K562 (cell line): ENCODE data around the gene NEB. TPM values are rescaled to one million over a fixed set of nuclear protein-coding genes. Genes with fewer than 3 reads are reported as not detected.

Experiments used
- ADNP ChIP-seq: fragments of 200-800 bp; sonication (Bioruptor generic); IDR thresholded peaks from 2 replicates; pipeline ENCODE4 v1.6.1; 2016; ENCODE audit warnings: missing genetic modification characterization, missing compliant biosample characterization
- BCOR ChIP-seq: fragments of 450-650 bp; IDR thresholded peaks from 2 replicates; pipeline ENCODE4 v1.6.1; 2016
- CHD4 ChIP-seq: fragments of 200-600 bp; sonication (generic); IDR thresholded peaks from 3 replicates; pipeline ENCODE4 v1.6.1; 2012; ENCODE audit warnings: low read depth, mild to moderate bottlenecking, mixed read lengths, low read length, inconsistent platforms; ENCODE audit not compliant: insufficient read depth, insufficient replicate concordance, poor library complexity, severe bottlenecking
- KDM4B ChIP-seq, 2 experiments: fragments of 450-650 bp in 1 of 2; sonication (generic) in 1 of 2; IDR thresholded peaks; 2 replicates each; pipeline ENCODE4 v1.6.1; 2016 to 2017; ENCODE audit warnings: borderline replicate concordance in 2 of 2, antibody characterized with exemption in 1 of 2, low read depth in 1 of 2, mild to moderate bottlenecking in 1 of 2
- LCOR ChIP-seq: sonication (generic); formaldehyde crosslinking; IDR thresholded peaks from 2 replicates; pipeline ENCODE4 v1.8.0; 2022; ENCODE audit warnings: mild to moderate bottlenecking, missing genetic modification reagents
- MAFG ChIP-seq: fragments of 450-650 bp; conservative IDR thresholded peaks from 2 replicates; pipeline ENCODE4 v1.6.1; 2016; ENCODE audit warnings: missing genetic modification characterization, missing compliant biosample characterization
- MED1 ChIP-seq: sonication (generic); formaldehyde crosslinking; IDR thresholded peaks from 2 replicates; pipeline ENCODE4 v1.8.1; 2023; ENCODE audit warnings: missing genetic modification reagents, borderline replicate concordance
- MIER1 ChIP-seq: fragments of 450-650 bp; IDR thresholded peaks from 2 replicates; pipeline ENCODE4 v1.6.1; 2016; ENCODE audit warnings: antibody characterized with exemption, mild to moderate bottlenecking, low read depth
- NFIC ChIP-seq: fragments of 450-650 bp; IDR thresholded peaks from 2 replicates; pipeline ENCODE4 v1.6.1; 2017; ENCODE audit warnings: mild to moderate bottlenecking, inconsistent platforms
- NFXL1 ChIP-seq: fragments of 450-650 bp; formaldehyde crosslinking; IDR thresholded peaks from 2 replicates; pipeline ENCODE4 v1.4.0; 2021; ENCODE audit warnings: mild to moderate bottlenecking
- NRF1 ChIP-seq, 2 experiments: fragments of 450-650 bp; IDR thresholded peaks in 1 of 2; conservative IDR thresholded peaks in 1 of 2; 2 replicates each; pipeline ENCODE4 v1.6.1; 2014; ENCODE audit warnings: mild to moderate bottlenecking in 2 of 2
- PHB2 ChIP-seq: fragments of 450-650 bp; IDR thresholded peaks from 2 replicates; pipeline ENCODE4 v1.6.1; 2017; ENCODE audit warnings: low read depth
- U2AF1 ChIP-seq: fragments of 200-400 bp; formaldehyde crosslinking; optimal IDR thresholded peaks from 2 replicates; pipeline ENCODE3; 2017; ENCODE audit warnings: mild to moderate bottlenecking, low read depth, low read length, moderate library complexity
- ZC3H11A ChIP-seq: IDR thresholded peaks from 2 replicates; pipeline ENCODE4 v1.6.1; 2012; ENCODE audit warnings: low read depth, low read length, improper control_type of control experiment
- ZNF140 ChIP-seq: fragments of 250-450 bp; sonication (Bioruptor Pico); IDR thresholded peaks from 2 replicates; pipeline ENCODE4 v1.8.0; 2021; ENCODE audit warnings: moderate library complexity, mild to moderate bottlenecking, inconsistent platforms
- ZNF253 ChIP-seq: fragments of 250-450 bp; sonication (Bioruptor Pico); conservative IDR thresholded peaks from 2 replicates; pipeline ENCODE4 v1.6.1; 2021; ENCODE audit warnings: mild to moderate bottlenecking
- ZNF274 ChIP-seq: IDR thresholded peaks from 2 replicates; pipeline ENCODE4 v1.6.1; 2011; ENCODE audit warnings: low read depth, mild to moderate bottlenecking, low read length, moderate library complexity, borderline replicate concordance
- ZNF282 ChIP-seq: sonication (generic); formaldehyde crosslinking; IDR thresholded peaks from 2 replicates; pipeline ENCODE4 v1.8.1; 2023; ENCODE audit warnings: missing genetic modification reagents
- ZNF561 ChIP-seq: fragments of 450-650 bp; formaldehyde crosslinking; conservative IDR thresholded peaks from 2 replicates; pipeline ENCODE4 v1.4.0; 2020; ENCODE audit warnings: mild to moderate bottlenecking, moderate library complexity
- ZNF707 ChIP-seq: fragments of 250-450 bp; sonication (Bioruptor Pico); conservative IDR thresholded peaks from 2 replicates; pipeline ENCODE4 v1.8.0; 2022; ENCODE audit warnings: inconsistent platforms, mild to moderate bottlenecking, moderate library complexity
- ZNF780A ChIP-seq: fragments of 250-450 bp; sonication (Bioruptor Pico); IDR thresholded peaks from 2 replicates; pipeline ENCODE4 v1.5.0; 2021; ENCODE audit warnings: mild to moderate bottlenecking
- ZSCAN29 ChIP-seq: fragments of 450-650 bp; IDR thresholded peaks from 2 replicates; pipeline ENCODE4 v1.6.1; 2017
- polyA plus RNA-seq, 8 experiments: library from polyadenylated mRNA; depleted of rRNA in 4 of 8; stranded (reverse) in 5 of 8; unstranded in 3 of 8; fragments of >200 nt; fragmentation: Nextera tagmentation in 2 of 8; fragmentation: Illumina TruSeq in 1 of 8; extraction: Ambion mirVana in 2 of 8; extraction: Trizol in 1 of 8; gene quantifications; 2 replicates each; pipeline versions ENCODE4 v1.2.1 to v1.2.3, GENCODE V29; 2011 to 2014; ENCODE audit warnings: inconsistent platforms in 1 of 8, missing spikeins in 1 of 8
- total RNA-seq, 7 experiments: library from RNA; depleted of rRNA in 6 of 7; stranded (reverse); fragments of >200 nt in 6 of 7; fragmentation: Illumina TruSeq in 2 of 7; extraction: Trizol in 2 of 7; gene quantifications; 2 replicates each; pipeline versions ENCODE4 v1.2.1 to v1.2.3, GENCODE V29; 2011 to 2021; ENCODE audit warnings: low replicate concordance in 1 of 7
- TF ChIP-seq, protein P1 (sequence below): fragments of 450-650 bp; IDR thresholded peaks from 2 replicates; pipeline ENCODE4 v1.7.1; 2018; ENCODE audit warnings: mild to moderate bottlenecking, low read depth; ENCODE audit not compliant: partially characterized antibody
- TF ChIP-seq, protein P2 (sequence below): sonication (generic); formaldehyde crosslinking; IDR thresholded peaks from 2 replicates; pipeline ENCODE4 v1.5.0; 2020; ENCODE audit warnings: missing genetic modification reagents
- TF ChIP-seq, protein P3 (sequence below): fragments of 450-650 bp; IDR thresholded peaks from 2 replicates; pipeline ENCODE4 v1.6.1; 2014; ENCODE audit warnings: low read depth, mild to moderate bottlenecking, moderate library complexity, borderline replicate concordance
- TF ChIP-seq, protein P4 (sequence below): fragments of 450-650 bp; IDR thresholded peaks from 2 replicates; pipeline ENCODE4 v1.6.1; 2016; ENCODE audit warnings: antibody characterized with exemption

NEB gene
- total and polyA plus RNA-seq, 9 of the 15 experiments (the other 6 are each of a cell fraction or from before 2014, with no cell fraction given), result 1.7 to 3.8 (median 2.9) TPM

DNA sequence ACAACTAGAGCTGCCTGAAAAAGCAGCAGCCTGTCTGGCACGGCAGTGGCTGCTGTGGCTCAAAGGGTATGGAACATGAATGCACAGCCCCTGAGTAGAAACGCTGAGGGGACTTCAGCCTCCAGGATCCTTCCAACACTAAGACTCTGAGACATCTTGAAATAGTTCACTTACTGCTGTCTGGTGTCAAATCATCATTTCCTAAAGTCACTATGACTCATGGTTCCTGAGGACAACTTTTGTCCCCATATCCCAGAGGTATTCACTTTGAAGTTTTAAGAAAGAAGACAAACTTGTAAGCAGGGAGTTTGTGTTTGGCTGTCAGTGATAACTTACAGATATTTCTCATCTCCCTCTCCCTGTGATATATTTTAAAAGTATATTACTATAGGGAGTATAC is 33.3 kb upstream of the NEB start (continued):
- TF ChIP-seq, protein P1, sequence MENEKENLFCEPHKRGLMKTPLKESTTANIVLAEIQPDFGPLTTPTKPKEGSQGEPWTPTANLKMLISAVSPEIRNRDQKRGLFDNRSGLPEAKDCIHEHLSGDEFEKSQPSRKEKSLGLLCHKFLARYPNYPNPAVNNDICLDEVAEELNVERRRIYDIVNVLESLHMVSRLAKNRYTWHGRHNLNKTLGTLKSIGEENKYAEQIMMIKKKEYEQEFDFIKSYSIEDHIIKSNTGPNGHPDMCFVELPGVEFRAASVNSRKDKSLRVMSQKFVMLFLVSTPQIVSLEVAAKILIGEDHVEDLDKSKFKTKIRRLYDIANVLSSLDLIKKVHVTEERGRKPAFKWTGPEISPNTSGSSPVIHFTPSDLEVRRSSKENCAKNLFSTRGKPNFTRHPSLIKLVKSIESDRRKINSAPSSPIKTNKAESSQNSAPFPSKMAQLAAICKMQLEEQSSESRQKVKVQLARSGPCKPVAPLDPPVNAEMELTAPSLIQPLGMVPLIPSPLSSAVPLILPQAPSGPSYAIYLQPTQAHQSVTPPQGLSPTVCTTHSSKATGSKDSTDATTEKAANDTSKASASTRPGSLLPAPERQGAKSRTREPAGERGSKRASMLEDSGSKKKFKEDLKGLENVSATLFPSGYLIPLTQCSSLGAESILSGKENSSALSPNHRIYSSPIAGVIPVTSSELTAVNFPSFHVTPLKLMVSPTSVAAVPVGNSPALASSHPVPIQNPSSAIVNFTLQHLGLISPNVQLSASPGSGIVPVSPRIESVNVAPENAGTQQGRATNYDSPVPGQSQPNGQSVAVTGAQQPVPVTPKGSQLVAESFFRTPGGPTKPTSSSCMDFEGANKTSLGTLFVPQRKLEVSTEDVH, result no peak
- TF ChIP-seq LCOR (no peak), ZSCAN29 (no peak), MIER1 (no peak), MED1 (CRISPR knock-in tag) (no peak), ZNF561 (CRISPR knock-in tag) (no peak), NFXL1 (CRISPR knock-in tag) (no peak), ZNF780A (CRISPR knock-in tag) (no peak), U2AF1 (no peak), CHD4 (no peak), ADNP (tag) (no peak), ZNF140 (CRISPR knock-in tag) (no peak), ZNF707 (CRISPR knock-in tag) (no peak), NRF1 (conservative IDR thresholded peaks at IDR 0.05 in 1 of 2, IDR thresholded peaks at IDR 0.05 in 1 of 2) (no peak), BCOR (no peak), ZNF253 (CRISPR knock-in tag) (no peak), ZNF274 (no peak), MAFG (peak; percentile 72), ZNF282 (CRISPR knock-in tag) (no peak), PHB2 (no peak), ZC3H11A (no peak), NFIC (no peak), KDM4B (IDR thresholded peaks at IDR 0.05; ENCODE audit: borderline replicate concordance in 2 of 2, low read depth in 1 of 2) (no peak)
- TF ChIP-seq, protein P2, sequence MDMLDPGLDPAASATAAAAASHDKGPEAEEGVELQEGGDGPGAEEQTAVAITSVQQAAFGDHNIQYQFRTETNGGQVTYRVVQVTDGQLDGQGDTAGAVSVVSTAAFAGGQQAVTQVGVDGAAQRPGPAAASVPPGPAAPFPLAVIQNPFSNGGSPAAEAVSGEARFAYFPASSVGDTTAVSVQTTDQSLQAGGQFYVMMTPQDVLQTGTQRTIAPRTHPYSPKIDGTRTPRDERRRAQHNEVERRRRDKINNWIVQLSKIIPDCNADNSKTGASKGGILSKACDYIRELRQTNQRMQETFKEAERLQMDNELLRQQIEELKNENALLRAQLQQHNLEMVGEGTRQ, result no peak
- TF ChIP-seq, protein P3, sequence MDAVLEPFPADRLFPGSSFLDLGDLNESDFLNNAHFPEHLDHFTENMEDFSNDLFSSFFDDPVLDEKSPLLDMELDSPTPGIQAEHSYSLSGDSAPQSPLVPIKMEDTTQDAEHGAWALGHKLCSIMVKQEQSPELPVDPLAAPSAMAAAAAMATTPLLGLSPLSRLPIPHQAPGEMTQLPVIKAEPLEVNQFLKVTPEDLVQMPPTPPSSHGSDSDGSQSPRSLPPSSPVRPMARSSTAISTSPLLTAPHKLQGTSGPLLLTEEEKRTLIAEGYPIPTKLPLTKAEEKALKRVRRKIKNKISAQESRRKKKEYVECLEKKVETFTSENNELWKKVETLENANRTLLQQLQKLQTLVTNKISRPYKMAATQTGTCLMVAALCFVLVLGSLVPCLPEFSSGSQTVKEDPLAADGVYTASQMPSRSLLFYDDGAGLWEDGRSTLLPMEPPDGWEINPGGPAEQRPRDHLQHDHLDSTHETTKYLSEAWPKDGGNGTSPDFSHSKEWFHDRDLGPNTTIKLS, result no peak
- TF ChIP-seq, protein P4, sequence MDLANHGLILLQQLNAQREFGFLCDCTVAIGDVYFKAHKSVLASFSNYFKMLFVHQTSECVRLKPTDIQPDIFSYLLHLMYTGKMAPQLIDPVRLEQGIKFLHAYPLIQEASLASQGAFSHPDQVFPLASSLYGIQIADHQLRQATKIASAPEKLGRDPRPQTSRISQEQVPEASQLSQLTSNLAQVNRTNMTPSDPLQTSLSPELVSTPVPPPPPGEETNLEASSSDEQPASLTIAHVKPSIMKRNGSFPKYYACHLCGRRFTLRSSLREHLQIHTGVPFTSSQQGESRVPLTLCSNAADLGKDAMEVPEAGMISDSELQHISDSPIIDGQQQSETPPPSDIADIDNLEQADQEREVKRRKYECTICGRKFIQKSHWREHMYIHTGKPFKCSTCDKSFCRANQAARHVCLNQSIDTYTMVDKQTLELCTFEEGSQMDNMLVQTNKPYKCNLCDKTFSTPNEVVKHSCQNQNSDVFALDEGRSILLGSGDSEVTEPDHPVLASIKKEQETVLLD, result no peak
